ENCODE results near the gene SETBP1.
A peak's percentile ranks its signal among the peaks of the same experiment; 100 is the strongest.

Gene SETBP1

DNA sequence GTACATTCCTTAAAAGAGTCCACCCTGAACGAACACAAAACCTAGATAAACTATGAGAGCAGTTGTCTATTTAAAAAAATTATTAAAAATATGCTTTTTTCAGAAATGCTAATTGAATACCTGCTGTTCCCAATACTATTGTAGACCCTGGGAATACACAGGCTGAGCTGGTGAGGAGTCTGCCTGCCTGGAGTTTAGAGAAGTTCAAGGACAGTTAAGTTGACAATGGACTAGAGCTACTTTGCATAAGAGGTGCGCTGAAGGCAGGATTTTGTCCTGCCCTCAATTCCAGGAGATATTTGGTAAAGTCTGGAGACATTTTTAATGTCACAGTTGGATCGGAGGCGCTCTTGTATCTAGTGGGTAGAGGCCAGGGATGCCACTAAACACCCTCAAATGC, 110.2 kb downstream of the SETBP1 start:
- Histone ChIP-seq H3K36me3 (ENCODE audit: control insufficient read depth in 2 of 2, insufficient read depth in 2 of 2, low read length in 2 of 2) (no peaks in the 10 kb centered on the region), H3K4me1 (ENCODE audit: control insufficient read depth, insufficient read depth, low read length) (peaks cover 61% of the 10 kb centered on the region), H3K27ac (ENCODE audit: low read length) (peak overlapping the region; percentile 74), H3K9me3 (ENCODE audit: control insufficient read depth in 2 of 2, low read length in 2 of 2) (no peaks in the 10 kb centered on the region), H3K9ac (ENCODE audit: low read length in 2 of 2) (no peak overlapping the region), H3K27me3 (ENCODE audit: control insufficient read depth in 1 of 2, insufficient read depth in 2 of 2, low read length in 2 of 2) (no peaks in the 10 kb centered on the region), H3K4me3 (ENCODE audit: low read length in 2 of 2) (no peak overlapping the region)

DNA sequence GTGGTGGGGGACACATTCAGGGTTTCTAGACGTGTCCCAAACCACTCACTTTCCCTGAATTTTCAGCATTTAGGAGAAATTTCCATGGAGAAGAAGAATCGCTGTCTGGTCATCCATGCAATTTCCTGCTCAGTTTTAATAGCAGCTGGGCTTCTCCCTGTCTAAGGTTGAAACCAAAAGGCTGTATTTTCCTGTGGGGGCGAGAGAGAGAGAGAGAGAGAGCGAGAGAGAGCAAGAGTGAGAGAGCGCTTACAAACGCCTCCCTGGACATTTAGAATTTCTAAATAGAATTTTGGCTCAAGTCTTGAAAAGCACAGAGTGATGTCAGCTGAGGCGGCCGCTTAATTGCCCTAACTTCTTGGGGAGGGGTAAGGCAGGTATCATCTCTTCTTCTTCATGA, 110.8 kb downstream of the SETBP1 start:
- peaks cover 62% of the 10 kb centered on the region for H3K4me1 ChIP-seq (ENCODE audit: control insufficient read depth, insufficient read depth, low read length)
- H3K9ac ChIP-seq (ENCODE audit: low read length in 2 of 2) = no peak overlapping the region
- no peaks in the 10 kb centered on the region for H3K27me3 ChIP-seq (ENCODE audit: control insufficient read depth in 1 of 2, insufficient read depth in 2 of 2, low read length in 2 of 2)
- no peaks in the 10 kb centered on the region for H3K9me3 ChIP-seq (ENCODE audit: control insufficient read depth in 2 of 2, low read length in 2 of 2)
- peak overlapping the region; percentile 74 for H3K27ac ChIP-seq (ENCODE audit: low read length)
- no peaks in the 10 kb centered on the region for H3K36me3 ChIP-seq (ENCODE audit: control insufficient read depth in 2 of 2, insufficient read depth in 2 of 2, low read length in 2 of 2)
- peak overlapping the region in 1 of 2 donors; percentile 31 for H3K4me3 ChIP-seq (ENCODE audit: low read length in 2 of 2)

GRCh38 chr18:44792456-44793061, 111.9 kb downstream of the SETBP1 start:
- peaks cover 63% of the 10 kb centered on the region for H3K4me1 ChIP-seq (ENCODE audit: control insufficient read depth, insufficient read depth, low read length)

GRCh38 chr18:44793194-44793593, 112.5 kb downstream of the SETBP1 start:
- Histone ChIP-seq H3K27me3 (ENCODE audit: control insufficient read depth in 1 of 2, insufficient read depth in 2 of 2, low read length in 2 of 2) (no peaks in the 10 kb centered on the region), H3K36me3 (ENCODE audit: control insufficient read depth in 2 of 2, insufficient read depth in 2 of 2, low read length in 2 of 2) (no peaks in the 10 kb centered on the region), H3K4me3 (ENCODE audit: low read length in 2 of 2) (peak overlapping the region; percentile 3 to 35), H3K9me3 (ENCODE audit: control insufficient read depth in 2 of 2, low read length in 2 of 2) (no peaks in the 10 kb centered on the region), H3K9ac (ENCODE audit: low read length in 2 of 2) (no peak overlapping the region), H3K4me1 (ENCODE audit: control insufficient read depth, insufficient read depth, low read length) (peaks cover 59% of the 10 kb centered on the region), H3K27ac (ENCODE audit: low read length) (peak overlapping the region; percentile 74)

More at GRCh38 chr18:44792456-44793061, 111.9 kb downstream of the SETBP1 start:
- no peaks in the 10 kb centered on the region for H3K9me3 ChIP-seq (ENCODE audit: control insufficient read depth in 2 of 2, low read length in 2 of 2)
- no peaks in the 10 kb centered on the region for H3K36me3 ChIP-seq (ENCODE audit: control insufficient read depth in 2 of 2, insufficient read depth in 2 of 2, low read length in 2 of 2)
- H3K9ac ChIP-seq (ENCODE audit: low read length in 2 of 2) = peak overlapping the region in 1 of 2 donors; percentile 30
- H3K4me3 ChIP-seq (ENCODE audit: low read length in 2 of 2) = peak overlapping the region; percentile 3 to 35
- H3K27me3 ChIP-seq (ENCODE audit: control insufficient read depth in 1 of 2, insufficient read depth in 2 of 2, low read length in 2 of 2) = no peaks in the 10 kb centered on the region
- H3K27ac ChIP-seq (ENCODE audit: low read length) = peak overlapping the region; percentile 74

DNA sequence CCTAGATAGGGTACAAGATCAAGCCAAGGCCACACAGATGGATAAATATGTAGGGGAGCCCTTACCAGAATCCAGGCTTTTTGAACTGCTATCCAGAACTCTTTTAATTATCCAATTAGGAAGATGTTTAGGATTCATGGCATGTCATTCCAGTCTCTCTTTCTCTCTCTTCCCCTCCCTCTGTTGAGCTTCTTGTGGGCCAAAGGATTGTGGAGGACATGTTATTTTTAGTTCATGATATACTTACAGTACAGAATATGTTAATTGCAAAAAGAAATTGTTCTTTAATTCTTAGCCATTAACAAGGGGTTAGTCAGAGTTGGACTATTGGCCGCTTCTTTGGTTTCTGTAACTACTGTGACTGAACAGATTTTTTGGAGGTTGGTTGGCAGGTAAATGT, 113.0 kb downstream of the SETBP1 start:
- H3K9ac ChIP-seq (ENCODE audit: low read length in 2 of 2) = no peak overlapping the region

DNA sequence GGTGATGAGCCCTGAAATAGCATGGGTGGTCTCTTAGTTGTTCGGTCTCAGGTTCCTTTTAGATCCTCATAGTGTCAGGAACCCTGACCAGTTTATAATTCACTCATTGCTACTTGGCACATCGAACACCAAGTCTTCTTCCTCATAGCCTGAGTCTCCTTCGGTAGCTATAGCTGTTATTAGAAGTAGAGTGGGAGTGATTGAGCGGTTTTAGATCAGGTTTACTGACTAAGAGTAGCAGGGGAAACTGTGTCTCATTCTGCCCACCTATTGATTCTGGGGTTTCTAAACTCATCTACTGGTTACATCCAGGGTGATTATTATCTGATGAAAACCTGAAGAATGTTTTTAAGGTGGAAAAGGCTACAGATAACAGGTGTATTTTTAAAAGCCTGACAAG, 114.6 kb downstream of the SETBP1 start:
- no peak overlapping the region for H3K27ac ChIP-seq (ENCODE audit: low read length)

More for the DNA sequence above, 113.0 kb downstream of the SETBP1 start:
- H3K36me3 ChIP-seq (ENCODE audit: control insufficient read depth in 2 of 2, insufficient read depth in 2 of 2, low read length in 2 of 2) = peaks cover 0 to 3% of the 10 kb centered on the region in 2 donors
- H3K27ac ChIP-seq (ENCODE audit: low read length) = peak overlapping the region; percentile 74
- H3K9me3 ChIP-seq (ENCODE audit: control insufficient read depth in 2 of 2, low read length in 2 of 2) = no peaks in the 10 kb centered on the region
- no peak overlapping the region for H3K4me3 ChIP-seq (ENCODE audit: low read length in 2 of 2)
- peaks cover 57% of the 10 kb centered on the region for H3K4me1 ChIP-seq (ENCODE audit: control insufficient read depth, insufficient read depth, low read length)
- H3K27me3 ChIP-seq (ENCODE audit: control insufficient read depth in 1 of 2, insufficient read depth in 2 of 2, low read length in 2 of 2) = no peaks in the 10 kb centered on the region

GRCh38 chr18:44796429-44797428, 116.0 kb downstream of the SETBP1 start:
- Histone ChIP-seq H3K9me3 (ENCODE audit: control insufficient read depth in 2 of 2, low read length in 2 of 2) (no peaks in the 10 kb centered on the region), H3K4me1 (ENCODE audit: control insufficient read depth, insufficient read depth, low read length) (peaks cover 44% of the 10 kb centered on the region), H3K27me3 (ENCODE audit: control insufficient read depth in 1 of 2, insufficient read depth in 2 of 2, low read length in 2 of 2) (no peaks in the 10 kb centered on the region), H3K27ac (ENCODE audit: low read length) (no peak overlapping the region), H3K36me3 (ENCODE audit: control insufficient read depth in 2 of 2, insufficient read depth in 2 of 2, low read length in 2 of 2) (peaks cover 0 to 8% of the 10 kb centered on the region in 2 donors), H3K4me3 (ENCODE audit: low read length in 2 of 2) (no peak overlapping the region), H3K9ac (ENCODE audit: low read length in 2 of 2) (no peak overlapping the region)

More for the DNA sequence above, 114.6 kb downstream of the SETBP1 start:
- H3K4me3 ChIP-seq (ENCODE audit: low read length in 2 of 2) = no peak overlapping the region
- H3K9ac ChIP-seq (ENCODE audit: low read length in 2 of 2) = no peak overlapping the region
- no peaks in the 10 kb centered on the region for H3K27me3 ChIP-seq (ENCODE audit: control insufficient read depth in 1 of 2, insufficient read depth in 2 of 2, low read length in 2 of 2)
- H3K9me3 ChIP-seq (ENCODE audit: control insufficient read depth in 2 of 2, low read length in 2 of 2) = no peaks in the 10 kb centered on the region
- peaks cover 55% of the 10 kb centered on the region for H3K4me1 ChIP-seq (ENCODE audit: control insufficient read depth, insufficient read depth, low read length)
- H3K36me3 ChIP-seq (ENCODE audit: control insufficient read depth in 2 of 2, insufficient read depth in 2 of 2, low read length in 2 of 2) = peaks cover 0 to 5% of the 10 kb centered on the region in 2 donors

- peaks cover 40% of the 10 kb centered on the region for H3K4me1 ChIP-seq (ENCODE audit: control insufficient read depth, insufficient read depth, low read length)
- no peaks in the 10 kb centered on the region for H3K27me3 ChIP-seq (ENCODE audit: control insufficient read depth in 1 of 2, insufficient read depth in 2 of 2, low read length in 2 of 2)
- no peak overlapping the region for H3K4me3 ChIP-seq (ENCODE audit: low read length in 2 of 2)
- H3K36me3 ChIP-seq (ENCODE audit: control insufficient read depth in 2 of 2, insufficient read depth in 2 of 2, low read length in 2 of 2) = peaks cover 0 to 8% of the 10 kb centered on the region in 2 donors
- H3K9me3 ChIP-seq (ENCODE audit: control insufficient read depth in 2 of 2, low read length in 2 of 2) = no peaks in the 10 kb centered on the region
- no peak overlapping the region for H3K27ac ChIP-seq (ENCODE audit: low read length)
- no peak overlapping the region for H3K9ac ChIP-seq (ENCODE audit: low read length in 2 of 2)
These were observed 117.9 kb downstream of the SETBP1 start for GRCh38 chr18:44798433-44799048.

DNA sequence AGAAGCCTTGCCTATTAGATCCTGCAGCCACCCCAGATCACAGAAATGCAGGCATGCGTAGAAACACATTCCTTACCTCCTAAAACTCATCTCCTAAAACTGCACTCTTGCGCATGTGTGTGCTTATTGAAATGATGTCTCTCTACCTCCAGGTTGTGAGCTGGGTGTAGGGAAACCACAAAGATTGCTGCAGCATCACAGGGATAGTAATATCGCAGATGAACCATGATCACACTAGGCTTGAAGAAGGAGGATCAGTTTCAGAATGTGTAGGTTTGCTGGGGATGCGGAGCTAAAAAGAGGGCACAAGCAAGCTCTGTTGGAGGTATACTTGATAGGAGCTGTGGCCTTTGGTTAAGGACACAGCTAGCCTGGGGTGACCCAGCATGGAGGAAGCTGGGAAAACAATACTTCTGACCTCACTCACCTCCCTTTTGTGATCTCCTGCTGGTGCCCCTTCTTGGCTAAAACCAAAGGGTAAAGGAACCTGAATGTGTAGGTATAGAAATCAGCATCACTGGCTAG, 118.8 kb downstream of the SETBP1 start:
- no peaks in the 10 kb centered on the region for H3K9me3 ChIP-seq (ENCODE audit: control insufficient read depth in 2 of 2, low read length in 2 of 2)
- no peak overlapping the region for H3K4me3 ChIP-seq (ENCODE audit: low read length in 2 of 2)
- no peak overlapping the region for H3K27ac ChIP-seq (ENCODE audit: low read length)
- peaks cover 43% of the 10 kb centered on the region for H3K4me1 ChIP-seq (ENCODE audit: control insufficient read depth, insufficient read depth, low read length)
- H3K36me3 ChIP-seq (ENCODE audit: control insufficient read depth in 2 of 2, insufficient read depth in 2 of 2, low read length in 2 of 2) = peaks cover 0 to 8% of the 10 kb centered on the region in 2 donors
- no peak overlapping the region for H3K9ac ChIP-seq (ENCODE audit: low read length in 2 of 2)
- H3K27me3 ChIP-seq (ENCODE audit: control insufficient read depth in 1 of 2, insufficient read depth in 2 of 2, low read length in 2 of 2) = no peaks in the 10 kb centered on the region

DNA sequence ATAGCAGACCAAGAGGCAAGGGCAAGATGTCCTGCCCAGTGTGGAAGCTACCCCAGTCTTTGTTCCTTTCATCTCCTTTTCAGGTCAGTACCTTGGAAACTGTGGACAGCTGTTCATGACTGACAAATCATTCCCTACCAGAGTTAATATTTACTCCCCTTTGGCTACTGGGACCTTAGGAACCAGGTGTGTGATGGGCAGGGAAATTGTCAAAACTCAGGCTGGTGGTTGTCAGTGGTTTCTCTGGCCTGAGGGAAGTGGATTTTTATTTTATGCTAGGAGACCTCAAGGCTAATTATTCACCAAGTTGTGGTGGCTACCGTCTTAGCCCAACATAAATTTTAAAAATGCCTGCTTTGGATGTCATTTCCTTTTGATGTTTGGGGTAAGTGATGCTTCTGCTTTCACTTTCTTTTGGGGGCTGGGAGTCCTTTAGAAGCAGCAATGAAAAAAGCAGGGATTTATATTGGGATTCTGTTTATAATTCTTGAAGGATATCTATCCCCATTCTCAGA, 119.3 kb downstream of the SETBP1 start:
- Histone ChIP-seq H3K4me1 (ENCODE audit: control insufficient read depth, insufficient read depth, low read length) (peaks cover 48% of the 10 kb centered on the region), H3K9ac (ENCODE audit: low read length in 2 of 2) (no peak overlapping the region), H3K27ac (ENCODE audit: low read length) (no peak overlapping the region), H3K4me3 (ENCODE audit: low read length in 2 of 2) (no peak overlapping the region), H3K27me3 (ENCODE audit: control insufficient read depth in 1 of 2, insufficient read depth in 2 of 2, low read length in 2 of 2) (no peaks in the 10 kb centered on the region), H3K36me3 (ENCODE audit: control insufficient read depth in 2 of 2, insufficient read depth in 2 of 2, low read length in 2 of 2) (peaks cover 0 to 8% of the 10 kb centered on the region in 2 donors), H3K9me3 (ENCODE audit: control insufficient read depth in 2 of 2, low read length in 2 of 2) (no peaks in the 10 kb centered on the region)
